Endothelial cell of umbilical vein (primary cell): ENCODE data around the gene EIF2AK3. TPM values are rescaled to one million over a fixed set of nuclear protein-coding genes. Genes with fewer than 3 reads are reported as not detected.

Source experiments
- BruUV-seq: library from RNA; stranded (reverse); fragments of 400-500 nt; replicated peaks from 2 replicates; lab custom pipeline; 2021; lab: Mats Ljungman, UMichigan
- CTCF ChIA-PET: fragments of 300-600, 350-600 bp; sonication (Branson Sonifier 250); formaldehyde crosslinking; loops from one replicate; lab custom pipeline; 2021; ENCODE audit warnings: antibody characterized with exemption, inconsistent platforms; lab: Charles Lee
- POLR2A ChIA-PET: fragments of 300-600, 350-600 bp; sonication (Branson Sonifier 250); formaldehyde crosslinking; loops from one replicate; lab custom pipeline; 2021; ENCODE audit warnings: antibody characterized with exemption, inconsistent platforms; lab: Charles Lee
- DNase-seq: peaks from one replicate; pipeline ENCODE4 v3.0.0-alpha.2; 2011; ENCODE audit warnings: low read depth, low spot score
- FAIRE-seq: peaks from 2 replicates; lab custom pipeline; 2011; peaks lifted over from hg19 to GRCh38; lab: Jason Lieb, UNC
- H2AFZ ChIP-seq: 2 replicates; pipeline ENCODE4 v1.6.0; 2012; ENCODE audit warnings: low read depth, low read length, control low read depth, inconsistent platforms
- H3K27ac ChIP-seq: 2 replicates; pipeline ENCODE4 v1.5.1; 2011; ENCODE audit warnings: low read depth, mild to moderate bottlenecking, control low read depth, low read length, moderate library complexity; ENCODE audit not compliant: insufficient read depth
- H3K27me3 ChIP-seq, 2 experiments: 2 replicates each; pipeline versions ENCODE4 v1.6.0 to v1.6.1; 2011; ENCODE audit warnings: low read length in 2 of 2, mixed read lengths in 1 of 2; ENCODE audit not compliant: control insufficient read depth in 2 of 2, insufficient read depth in 2 of 2
- H3K36me3 ChIP-seq, 2 experiments: 2 replicates in 1 of 2; 3 replicates in 1 of 2; pipeline ENCODE4 v1.5.1; 2011; ENCODE audit warnings: low read length in 2 of 2, mild to moderate bottlenecking in 1 of 2, moderate library complexity in 1 of 2; ENCODE audit not compliant: control insufficient read depth in 2 of 2, insufficient read depth in 2 of 2; ENCODE audit errors: extremely low read depth in 1 of 2
- H3K4me1 ChIP-seq: 3 replicates; pipeline ENCODE4 v1.5.1; 2011; ENCODE audit warnings: mild to moderate bottlenecking, low read length; ENCODE audit not compliant: control insufficient read depth, insufficient read depth; ENCODE audit errors: extremely low read depth
- H3K4me2 ChIP-seq: 2 replicates; pipeline ENCODE4 v1.6.1; 2011; ENCODE audit warnings: low read length, control low read depth, mixed read lengths; ENCODE audit not compliant: insufficient read depth
- H3K4me3 ChIP-seq, 3 experiments: fragments of 200-600 bp in 1 of 3; sonication (generic), shearing (Covaris generic) in 1 of 3; replicated peaks in 1 of 3; 2 replicates each; pipeline ENCODE4 v1.5.1; 2011 to 2016; ENCODE audit warnings: control low read depth in 3 of 3, low read length in 3 of 3, mild to moderate bottlenecking in 2 of 3, inconsistent platforms in 1 of 3, low read depth in 1 of 3, moderate library complexity in 1 of 3; ENCODE audit not compliant: insufficient read depth in 1 of 3
- H3K79me2 ChIP-seq: 2 replicates; pipeline ENCODE4 v1.6.0; 2012; ENCODE audit warnings: low read length, inconsistent platforms; ENCODE audit not compliant: control insufficient read depth, insufficient read depth
- H3K9ac ChIP-seq: replicated peaks from 2 replicates; pipeline ENCODE3; 2011; ENCODE audit warnings: low read length, control low read depth; ENCODE audit not compliant: insufficient read depth; ENCODE audit errors: extremely low read depth
- H3K9me1 ChIP-seq: replicated peaks from 3 replicates; pipeline ENCODE4 v1.6.0; 2011; ENCODE audit warnings: mild to moderate bottlenecking, low read length; ENCODE audit not compliant: control insufficient read depth, insufficient read depth; ENCODE audit errors: extremely low read depth
- H3K9me3 ChIP-seq: replicated peaks from 2 replicates; pipeline ENCODE4 v1.5.1; 2012; ENCODE audit warnings: low read length, inconsistent platforms; ENCODE audit not compliant: control insufficient read depth, insufficient read depth
- H4K20me1 ChIP-seq: replicated peaks from 2 replicates; pipeline ENCODE3; 2011; ENCODE audit warnings: mild to moderate bottlenecking, low read length; ENCODE audit not compliant: control insufficient read depth, insufficient read depth; ENCODE audit errors: extremely low read depth
- EZH2 ChIP-seq: IDR thresholded peaks from 2 replicates; pipeline ENCODE4 v1.6.1; 2012; ENCODE audit warnings: borderline replicate concordance, low read depth, mild to moderate bottlenecking, moderate library complexity, low read length, inconsistent platforms; ENCODE audit not compliant: severe bottlenecking
- FOS ChIP-seq: IDR thresholded peaks from 2 replicates; pipeline ENCODE4 v1.6.1; 2011; ENCODE audit warnings: mild to moderate bottlenecking, low read length, moderate library complexity, borderline replicate concordance; ENCODE audit not compliant: insufficient read depth
- GATA2 ChIP-seq: IDR thresholded peaks from 2 replicates; pipeline ENCODE4 v1.7.0; 2011; ENCODE audit warnings: low read depth, mild to moderate bottlenecking, moderate library complexity, mixed read lengths, low read length; ENCODE audit not compliant: insufficient read length, insufficient read depth
- JUN ChIP-seq: IDR thresholded peaks from 2 replicates; pipeline ENCODE4 v1.6.1; 2011; ENCODE audit warnings: borderline replicate concordance, low read depth; ENCODE audit not compliant: insufficient read length, insufficient read depth
- MYC ChIP-seq: IDR thresholded peaks from one replicate; pipeline ENCODE4 v1.6.1; 2011; ENCODE audit warnings: mild to moderate bottlenecking, low read depth, low read length
- POLR2A ChIP-seq: IDR thresholded peaks from 2 replicates; pipeline ENCODE4 v1.6.1; 2012; ENCODE audit warnings: low read depth, mild to moderate bottlenecking, control low read depth, low read length
- POLR2AphosphoS5 ChIP-seq: IDR thresholded peaks from 2 replicates; pipeline ENCODE4 v1.6.1; 2012; ENCODE audit warnings: low read depth, mild to moderate bottlenecking, control low read depth, low read length, moderate library complexity; ENCODE audit not compliant: insufficient read depth
- dilution Hi-C: fragments of 300-500 bp; cut with MboI; formaldehyde crosslinking; loops from one replicate; pipeline ENCODE4 v1.15.0; 2019; ENCODE audit warnings: low sequenced_read_pairs; ENCODE audit not compliant: extremely low pct_ligation_motif_present
- intact Hi-C: fragments of 100-400 bp; cut with micrococcal nuclease; formaldehyde crosslinking; loops from one replicate; pipeline ENCODE4 v1.10.0; 2022
- polyA plus RNA-seq, 4 experiments: library from polyadenylated mRNA; depleted of rRNA in 3 of 4; stranded (reverse) in 3 of 4; unstranded in 1 of 4; fragments of >200 nt; gene quantifications; 2 replicates each; pipeline versions ENCODE4 v1.2.1 to v1.2.3, GENCODE V29; 2011 to 2012; ENCODE audit warnings: missing spikeins in 1 of 4
- total RNA-seq: library from RNA; stranded (reverse); gene quantifications from 2 replicates; pipeline ENCODE4 v1.2.3, GENCODE V29; 2021
- TF ChIP-seq, protein P1 (sequence below): IDR thresholded peaks from 2 replicates; pipeline ENCODE4 v1.6.1; 2011; ENCODE audit not compliant: insufficient read depth, insufficient read length
- TF ChIP-seq, protein P2 (sequence below), 2 donors: IDR thresholded peaks; 1 replicate in 1 of 2; 2 replicates in 1 of 2; pipeline ENCODE4 v1.5.1; 2011; ENCODE audit warnings: low read length in 2 of 2, mild to moderate bottlenecking in 2 of 2, moderate library complexity in 2 of 2, control low read depth in 1 of 2, inconsistent platforms in 1 of 2, low read depth in 1 of 2; ENCODE audit not compliant: insufficient read depth in 1 of 2; ENCODE audit errors: extremely low read depth in 1 of 2

EIF2AK3 gene
- total and polyA plus RNA-seq, 2 donors (not counting 3 experiments of a cell fraction or from before 2014, with no cell fraction given) = 5.3 to 17.3 TPM

DNA sequence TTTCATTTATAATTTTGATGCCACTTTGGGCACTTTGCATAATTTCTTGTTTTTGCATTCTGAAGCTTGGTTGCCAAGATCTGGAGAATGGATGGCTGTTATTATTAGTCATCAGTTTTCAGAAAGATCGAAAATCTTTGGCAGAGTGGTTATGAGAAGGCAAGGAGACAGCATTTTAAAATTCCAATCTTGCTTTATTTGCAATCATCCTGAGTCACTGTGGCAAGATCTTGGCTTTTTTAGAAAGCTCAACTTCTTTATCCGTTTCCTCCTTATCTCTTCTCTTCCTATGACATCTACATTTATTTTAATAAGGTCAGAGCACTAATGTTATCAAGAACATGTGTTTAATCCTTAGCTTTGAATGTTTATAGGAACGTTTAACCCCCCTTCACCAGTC is 31.1 kb upstream of the EIF2AK3 start:
- DNase-seq (peak; percentile 37), FAIRE-seq (no peak)
- intact Hi-C loops = no loop called here
- no peaks in the 10 kb centered on the region for H3K79me2 ChIP-seq
- peaks cover 11% of the 10 kb centered on the region for H3K4me1 ChIP-seq
- ChIA-PET CTCF (interaction anchor here (1.1 to 4.7 kb wide), 8 partner anchors 10 to 222 kb away, joined by 3 to 49 read pairs (median 4); no protein-coding TSS in a partner anchor), POLR2A (no interaction called here)
- no peak overlapping the region for H3K27ac ChIP-seq
- TF ChIP-seq FOS (no peak), JUN (no peak), POLR2AphosphoS5 (no peak), MYC (no peak), POLR2A (no peak), GATA2 (no peak), EZH2 (no peak)
- TF ChIP-seq, protein P1, sequence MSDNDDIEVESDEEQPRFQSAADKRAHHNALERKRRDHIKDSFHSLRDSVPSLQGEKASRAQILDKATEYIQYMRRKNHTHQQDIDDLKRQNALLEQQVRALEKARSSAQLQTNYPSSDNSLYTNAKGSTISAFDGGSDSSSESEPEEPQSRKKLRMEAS = no peak
- TF ChIP-seq, protein P2, sequence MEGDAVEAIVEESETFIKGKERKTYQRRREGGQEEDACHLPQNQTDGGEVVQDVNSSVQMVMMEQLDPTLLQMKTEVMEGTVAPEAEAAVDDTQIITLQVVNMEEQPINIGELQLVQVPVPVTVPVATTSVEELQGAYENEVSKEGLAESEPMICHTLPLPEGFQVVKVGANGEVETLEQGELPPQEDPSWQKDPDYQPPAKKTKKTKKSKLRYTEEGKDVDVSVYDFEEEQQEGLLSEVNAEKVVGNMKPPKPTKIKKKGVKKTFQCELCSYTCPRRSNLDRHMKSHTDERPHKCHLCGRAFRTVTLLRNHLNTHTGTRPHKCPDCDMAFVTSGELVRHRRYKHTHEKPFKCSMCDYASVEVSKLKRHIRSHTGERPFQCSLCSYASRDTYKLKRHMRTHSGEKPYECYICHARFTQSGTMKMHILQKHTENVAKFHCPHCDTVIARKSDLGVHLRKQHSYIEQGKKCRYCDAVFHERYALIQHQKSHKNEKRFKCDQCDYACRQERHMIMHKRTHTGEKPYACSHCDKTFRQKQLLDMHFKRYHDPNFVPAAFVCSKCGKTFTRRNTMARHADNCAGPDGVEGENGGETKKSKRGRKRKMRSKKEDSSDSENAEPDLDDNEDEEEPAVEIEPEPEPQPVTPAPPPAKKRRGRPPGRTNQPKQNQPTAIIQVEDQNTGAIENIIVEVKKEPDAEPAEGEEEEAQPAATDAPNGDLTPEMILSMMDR (IDR thresholded peaks at IDR 0.05; ENCODE audit: extremely low read depth in 1 of 2, insufficient read depth in 1 of 2, low read depth in 1 of 2, low read length in 2 of 2) = no peak
- H2AFZ ChIP-seq = no peak overlapping the region
- H3K4me3 ChIP-seq = no peak overlapping the region
- BruUV-seq = no TSS peak
- dilution Hi-C loops = loop anchor here (25.0 kb wide), 1 partner anchor 96 kb away; no protein-coding TSS in a partner anchor
- H3K36me3 ChIP-seq = no peaks in the 10 kb centered on the region
- no peaks in the 10 kb centered on the region for H3K27me3 ChIP-seq
- H3K9me3 ChIP-seq = no peaks in the 10 kb centered on the region
- H4K20me1 ChIP-seq = no peaks in the 10 kb centered on the region
- H3K9ac ChIP-seq = no peak overlapping the region
- no peak overlapping the region for H3K4me2 ChIP-seq
- H3K9me1 ChIP-seq = no peaks in the 10 kb centered on the region
